OCI-LY3 (cell line): ENCODE results near the gene KRTAP10-8.

Experiments used
- CTCF ChIP-seq: fragments of 200-600, 300-600 bp; sonication (generic); IDR thresholded peaks from 2 replicates; pipeline ENCODE4 v1.5.1; 2014; ENCODE audit warnings: antibody characterized with exemption, low read length, low read depth
- EZH2phosphoT487 ChIP-seq: fragments of 200-600 bp; shearing (Covaris generic); IDR thresholded peaks from 2 replicates; pipeline ENCODE4 v1.6.1; 2018; ENCODE audit warnings: antibody characterized with exemption, mixed run types, low read depth

- no peak for TF ChIP-seq CTCF
- TF ChIP-seq EZH2phosphoT487 = no peak
Measured at GRCh38 chr21:44614961-44615391, 3.1 kb downstream of the KRTAP10-8 start.
